Measurements from ENCODE around the gene PLD4. TPM values are rescaled to one million over a fixed set of nuclear protein-coding genes. Genes with fewer than 3 reads are reported as not detected.

PLD4 gene
- total and polyA plus RNA-seq, 4 donors = 12.9 to 32.6 (median 27.8) TPM

- no peak for DNase-seq (ENCODE audit: low read depth in 4 of 6, low spot score in 6 of 6)
- Histone ChIP-seq H3K27me3 (ENCODE audit: control insufficient read depth, insufficient read depth, low read length) (peaks cover 6% of the 10 kb centered on the region), H3K4me1 (ENCODE audit: control insufficient read depth, insufficient read depth, low read length) (peaks cover 54% of the 10 kb centered on the region), H3K4me3 (ENCODE audit: low read depth, low read length) (no peak overlapping the region), H3K27ac (ENCODE audit: low read depth, low read length) (no peak overlapping the region), H3K9me3 (ENCODE audit: control insufficient read depth, insufficient read depth, low read length) (no peaks in the 10 kb centered on the region), H3K36me3 (ENCODE audit: control insufficient read depth, insufficient read depth, low read length) (peaks cover 4% of the 10 kb centered on the region)
- WGBS (ENCODE audit: insufficient coverage) = 89% methylated on average over 22 of the region's 22 CpGs
Measured at GRCh38 chr14:104980611-104981531, 56.2 kb downstream of the PLD4 start.

GRCh38 chr14:104981699-104982541 lies 57.2 kb downstream of the PLD4 start:
- Histone ChIP-seq H3K27ac (ENCODE audit: low read depth, low read length) (no peak overlapping the region), H3K4me1 (ENCODE audit: control insufficient read depth, insufficient read depth, low read length) (peaks cover 54% of the 10 kb centered on the region), H3K9me3 (ENCODE audit: control insufficient read depth, insufficient read depth, low read length) (no peaks in the 10 kb centered on the region), H3K4me3 (ENCODE audit: low read depth, low read length) (no peak overlapping the region), H3K27me3 (ENCODE audit: control insufficient read depth, insufficient read depth, low read length) (peaks cover 4% of the 10 kb centered on the region), H3K36me3 (ENCODE audit: control insufficient read depth, insufficient read depth, low read length) (peaks cover 3% of the 10 kb centered on the region)
- DNase-seq (ENCODE audit: low read depth in 4 of 6, low spot score in 6 of 6) = peak in 1 of 6 donors; percentile 47
- WGBS (ENCODE audit: insufficient coverage) = 66% methylated on average over 16 of the region's 17 CpGs

GRCh38 chr14:104982548-104983230 lies 58.0 kb downstream of the PLD4 start:
- DNase-seq (ENCODE audit: low read depth in 4 of 6, low spot score in 6 of 6) = no peak
- WGBS (ENCODE audit: insufficient coverage) = 78% methylated on average over 8 of the region's 10 CpGs
- Histone ChIP-seq H3K9me3 (ENCODE audit: control insufficient read depth, insufficient read depth, low read length) (no peaks in the 10 kb centered on the region), H3K27me3 (ENCODE audit: control insufficient read depth, insufficient read depth, low read length) (no peaks in the 10 kb centered on the region), H3K4me1 (ENCODE audit: control insufficient read depth, insufficient read depth, low read length) (peaks cover 50% of the 10 kb centered on the region), H3K4me3 (ENCODE audit: low read depth, low read length) (no peak overlapping the region), H3K27ac (ENCODE audit: low read depth, low read length) (no peak overlapping the region), H3K36me3 (ENCODE audit: control insufficient read depth, insufficient read depth, low read length) (peaks cover 4% of the 10 kb centered on the region)

Other genes starting within 250 kb of the PLD4 start
- gene INF2, start 235.3 kb upstream of the PLD4 start, total RNA-seq = 10 to 100 TPM; 22.8 to 43.0 TPM
- 10 to 100 TPM; 44.9 to 72.8 TPM for gene INF2, start 235.3 kb upstream of the PLD4 start, polyA plus RNA-seq (ENCODE audit: insufficient read length in 2 of 2)
- 10 to 100 TPM in 1 of 2 donors, 1 to 10 TPM in 1; 5.3 to 20.8 TPM for gene ADSS1, start 200.7 kb upstream of the PLD4 start, total RNA-seq
- 10 to 100 TPM; 12.0 to 16.2 TPM for gene ADSS1, start 200.7 kb upstream of the PLD4 start, polyA plus RNA-seq (ENCODE audit: insufficient read length in 2 of 2)
- gene SIVA1, start 171.7 kb upstream of the PLD4 start, total RNA-seq = 10 to 100 TPM; 30.6 to 83.3 TPM
- 10 to 100 TPM; 43.9 to 55.4 TPM for gene SIVA1, start 171.7 kb upstream of the PLD4 start, polyA plus RNA-seq (ENCODE audit: insufficient read length in 2 of 2)
- 100 to 1,000 TPM in 1 of 2 donors, 10 to 100 TPM in 1; 60.3 to 143 TPM for gene AKT1, start 129.1 kb upstream of the PLD4 start, total RNA-seq
- gene AKT1, start 129.1 kb upstream of the PLD4 start, polyA plus RNA-seq (ENCODE audit: insufficient read length in 2 of 2) = 100 to 1,000 TPM; 160 to 174 TPM
- gene ZBTB42, start 123.8 kb upstream of the PLD4 start, total RNA-seq = 1 to 10 TPM in 1 of 2 donors, under 1 TPM in 1; 0.99 to 2.3 TPM
- gene ZBTB42, start 123.8 kb upstream of the PLD4 start, polyA plus RNA-seq (ENCODE audit: insufficient read length in 2 of 2) = 1 to 10 TPM; 1.8 to 1.9 TPM
- 10 to 100 TPM; 11.0 to 15.6 TPM for gene CEP170B, start 59.6 kb upstream of the PLD4 start, total RNA-seq
- 10 to 100 TPM; 40.5 to 41.4 TPM for gene CEP170B, start 59.6 kb upstream of the PLD4 start, polyA plus RNA-seq (ENCODE audit: insufficient read length in 2 of 2)
- gene AHNAK2, start 53.5 kb downstream of the PLD4 start, total RNA-seq = 100 to 1,000 TPM in 1 of 2 donors, 10 to 100 TPM in 1; 39.3 to 102 TPM
- gene AHNAK2, start 53.5 kb downstream of the PLD4 start, polyA plus RNA-seq (ENCODE audit: insufficient read length in 2 of 2) = 10 to 100 TPM; 36.1 to 36.6 TPM
- 10 to 100 TPM; 10.9 to 18.1 TPM for gene CLBA1, start 60.9 kb downstream of the PLD4 start, total RNA-seq
- gene CLBA1, start 60.9 kb downstream of the PLD4 start, polyA plus RNA-seq (ENCODE audit: insufficient read length in 2 of 2) = 10 to 100 TPM; 16.8 to 23.8 TPM
- 10 to 100 TPM in 1 of 2 donors, 1 to 10 TPM in 1; 9.6 to 16.6 TPM for gene CDCA4, start 96.2 kb downstream of the PLD4 start, total RNA-seq
- 1 to 10 TPM; 7.1 to 9.1 TPM for gene CDCA4, start 96.2 kb downstream of the PLD4 start, polyA plus RNA-seq (ENCODE audit: insufficient read length in 2 of 2)
- 1 to 10 TPM in 1 of 2 donors, under 1 TPM in 1; 0.69 to 1.3 TPM for gene GPR132, start 140.6 kb downstream of the PLD4 start, total RNA-seq
- 1 to 10 TPM in 1 of 2 donors, under 1 TPM in 1; 0.84 to 1.4 TPM for gene GPR132, start 140.6 kb downstream of the PLD4 start, polyA plus RNA-seq (ENCODE audit: insufficient read length in 2 of 2)
- gene JAG2, start 243.9 kb downstream of the PLD4 start, total RNA-seq = 10 to 100 TPM; 17.3 to 18.0 TPM
- gene JAG2, start 243.9 kb downstream of the PLD4 start, polyA plus RNA-seq (ENCODE audit: insufficient read length in 2 of 2) = 10 to 100 TPM; 29.2 to 39.7 TPM